Measurements from ENCODE around the gene PYGL. TPM values are rescaled to one million over a fixed set of nuclear protein-coding genes. Genes with fewer than 3 reads are reported as not detected.

Gene PYGL
- total and polyA plus RNA-seq, 10 of the 15 experiments (the other 5 are each of a cell fraction or from before 2014, with no cell fraction given): 0.05 to 1.4 (median 0.79) TPM

DNA sequence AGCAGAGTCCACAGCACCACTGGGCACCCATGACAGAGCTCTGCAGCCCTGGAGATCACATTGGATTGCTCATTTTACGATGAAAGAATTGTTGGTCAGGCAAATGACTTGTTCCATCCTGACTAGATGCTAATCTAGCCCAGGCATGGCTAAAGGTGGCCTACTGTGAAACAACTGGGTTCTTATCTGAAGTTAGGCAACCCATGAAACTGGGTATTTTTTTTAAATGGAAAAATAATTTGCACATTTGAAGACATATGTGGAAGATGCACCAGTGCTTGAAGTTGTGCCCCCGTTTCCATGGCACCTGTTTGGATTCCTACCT, 8.3 kb downstream of the PYGL start:
- CTCF ChIA-PET: interaction anchor here (1.1 to 1.3 kb wide), 2 partner anchors 10 to 28 kb away, joined by 3 read pairs; no protein-coding TSS in a partner anchor
- intact Hi-C loops (cut with micrococcal nuclease; ENCODE audit: unreplicated experiment): no loop called here

More for the DNA sequence above, 8.3 kb downstream of the PYGL start:
- Histone ChIP-seq H3K79me2 (ENCODE audit: control insufficient read depth, insufficient read depth, low read length) (no peaks in the 10 kb centered on the region), H3K4me1 (ENCODE audit: control insufficient read depth, insufficient read depth, low read length) (no peaks in the 10 kb centered on the region), H3K9ac (ENCODE audit: control insufficient read depth, insufficient read depth, low read length) (no peak overlapping the region), H3K36me3 (ENCODE audit: control insufficient read depth in 2 of 2, insufficient read depth in 2 of 2, low read length in 1 of 2) (no peaks in the 10 kb centered on the region), H2AFZ (ENCODE audit: control insufficient read depth, low read depth, low read length) (no peak overlapping the region), H3K27me3 (replicated peaks in 1 of 2; ENCODE audit: control insufficient read depth in 2 of 2, insufficient read depth in 2 of 2, low read length in 1 of 2) (no peaks in the 10 kb centered on the region; a peak in 1 of 4 replicates), H3K4me2 (ENCODE audit: control insufficient read depth, insufficient read depth) (no peak overlapping the region), H3K9me3 (replicated peaks; ENCODE audit: control insufficient read depth, insufficient read depth, low read length) (no peaks in the 10 kb centered on the region), H3K4me3 (no peak overlapping the region), H3K27ac (ENCODE audit: control insufficient read depth, insufficient read depth) (no peak overlapping the region), H4K20me1 (ENCODE audit: control insufficient read depth, insufficient read depth) (no peaks in the 10 kb centered on the region)
- WGBS (ENCODE audit: insufficient coverage, insufficient replicate concordance, low lambda C conversion rate, missing lambda C conversion rate): 4% methylated on average over 2 of the region's 2 CpGs
- TF ChIP-seq CHD2 (IDR thresholded peaks at IDR 0.05; ENCODE audit: borderline replicate concordance, low read depth, low read length) (no peak), SIN3A (IDR thresholded peaks at IDR 0.05; ENCODE audit: low read depth, low read length) (no peak), ETV6 (conservative IDR thresholded peaks at IDR 0.05 in 1 of 2, IDR thresholded peaks at IDR 0.05 in 1 of 2; ENCODE audit: borderline replicate concordance in 1 of 2, low read depth in 1 of 2) (no peak), RELA (IDR thresholded peaks at IDR 0.05; ENCODE audit: borderline replicate concordance, partially characterized antibody) (no peak), BCLAF1 (IDR thresholded peaks at IDR 0.05) (no peak), NFYB (IDR thresholded peaks at IDR 0.05; ENCODE audit: insufficient read depth, low read depth, low read length) (no peak), SMAD1 (IDR thresholded peaks at IDR 0.05; ENCODE audit: low read depth, partially characterized antibody) (no peak), SMC3 (IDR thresholded peaks at IDR 0.05; ENCODE audit: borderline replicate concordance, low read length) (no peak)
- TF ChIP-seq, protein P1, sequence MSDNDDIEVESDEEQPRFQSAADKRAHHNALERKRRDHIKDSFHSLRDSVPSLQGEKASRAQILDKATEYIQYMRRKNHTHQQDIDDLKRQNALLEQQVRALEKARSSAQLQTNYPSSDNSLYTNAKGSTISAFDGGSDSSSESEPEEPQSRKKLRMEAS (IDR thresholded peaks at IDR 0.05; ENCODE audit: low read depth, low read length): no peak
- RAD21 ChIA-PET (ENCODE audit: unreplicated experiment): no interaction called here
- in situ Hi-C loops (cut with MboI): no loop called here
- POLR2A ChIA-PET: no interaction called here
- SMC1A ChIA-PET (ENCODE audit: uncharacterized antibody, unreplicated experiment): interaction anchor here (1.4 kb wide), 1 partner anchor 10 kb away, joined by 3 read pairs; no protein-coding TSS in a partner anchor
- no TSS peak for BruUV-seq (replicated peaks)
- no peak for ATAC-seq
- DNase-seq (ENCODE audit: low read depth, low spot score): no peak
- FAIRE-seq: no peak
